NT2/D1 (cell line): ENCODE measurements around the gene MMS19.

Experiments used
- DNase-seq: peaks from one replicate; pipeline ENCODE4 v3.0.0-alpha.2; 2011; ENCODE audit warnings: low read depth, low spot score
- H3K27me3 ChIP-seq: 2 replicates; pipeline ENCODE4 v1.6.0; 2011; ENCODE audit warnings: mild to moderate bottlenecking; ENCODE audit not compliant: insufficient read length, insufficient read depth
- H3K36me3 ChIP-seq: 2 replicates; pipeline ENCODE4 v1.6.1; 2011; ENCODE audit warnings: mild to moderate bottlenecking, low read length, mixed read lengths; ENCODE audit not compliant: insufficient read depth, insufficient read length
- H3K4me1 ChIP-seq: 2 replicates; pipeline ENCODE4 v1.5.1; 2011; ENCODE audit not compliant: insufficient read depth, insufficient read length
- H3K4me3 ChIP-seq: 2 replicates; pipeline ENCODE4 v1.5.1; 2011; ENCODE audit warnings: low read depth; ENCODE audit not compliant: insufficient read length
- H3K9ac ChIP-seq: 2 replicates; pipeline ENCODE4 v1.6.0; 2011; ENCODE audit warnings: low read depth; ENCODE audit not compliant: insufficient read length
- H3K9me3 ChIP-seq: 2 replicates; pipeline ENCODE4 v1.5.1; 2011; ENCODE audit warnings: mild to moderate bottlenecking, low read length; ENCODE audit not compliant: insufficient read depth
- SUZ12 ChIP-seq: IDR thresholded peaks from 2 replicates; pipeline ENCODE4 v1.6.1; 2011; ENCODE audit not compliant: insufficient read length, insufficient read depth; ENCODE audit errors: extremely low read depth
- YY1 ChIP-seq: IDR thresholded peaks from 2 replicates; pipeline ENCODE4 v1.6.1; 2011; ENCODE audit not compliant: insufficient read length, insufficient read depth
- ZNF274 ChIP-seq: IDR thresholded peaks from 2 replicates; pipeline ENCODE4 v1.6.1; 2011; ENCODE audit warnings: mild to moderate bottlenecking, low read depth, low read length

The MMS19 gene

DNA sequence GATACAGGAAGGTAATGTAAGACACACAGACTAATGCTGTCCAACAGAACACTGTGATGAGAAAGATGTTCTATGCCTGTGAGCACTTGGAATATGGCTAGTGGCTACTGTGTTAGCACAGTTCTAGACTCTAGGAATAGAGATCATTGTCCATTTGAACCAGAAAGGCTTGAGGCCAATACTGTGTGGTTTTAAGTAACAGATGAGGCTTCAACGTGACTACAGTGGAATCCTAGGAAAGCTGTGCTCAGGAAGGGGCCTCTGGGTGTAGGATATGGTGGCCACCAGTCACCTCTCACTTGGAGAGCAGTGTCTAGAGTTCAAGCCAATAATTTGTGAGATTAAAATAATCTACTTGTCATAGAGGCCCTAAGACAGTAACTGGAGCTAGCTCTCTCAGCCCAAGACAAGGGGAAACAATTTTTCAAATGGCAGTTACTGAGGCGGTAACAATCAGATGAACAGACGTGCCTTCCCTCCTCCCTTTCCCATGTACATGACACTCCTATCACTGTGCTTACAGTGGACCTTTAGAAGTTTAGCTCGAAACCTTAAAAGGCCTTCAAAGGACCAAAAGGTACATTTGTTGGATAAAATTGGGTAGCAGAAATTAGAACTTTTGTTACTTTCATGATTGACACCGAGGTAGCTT lies 42.1 kb downstream of the MMS19 start:
- no peak for TF ChIP-seq ZNF274
- no peak for TF ChIP-seq SUZ12
- TF ChIP-seq YY1 = no peak
- H3K36me3 ChIP-seq = peaks cover 95% of the 10 kb centered on the region
- DNase-seq = no peak
- H3K9ac ChIP-seq = no peak overlapping the region
- no peaks in the 10 kb centered on the region for H3K9me3 ChIP-seq
- no peak overlapping the region for H3K4me3 ChIP-seq
- peaks cover 3% of the 10 kb centered on the region for H3K4me1 ChIP-seq
- H3K27me3 ChIP-seq = no peaks in the 10 kb centered on the region

DNA sequence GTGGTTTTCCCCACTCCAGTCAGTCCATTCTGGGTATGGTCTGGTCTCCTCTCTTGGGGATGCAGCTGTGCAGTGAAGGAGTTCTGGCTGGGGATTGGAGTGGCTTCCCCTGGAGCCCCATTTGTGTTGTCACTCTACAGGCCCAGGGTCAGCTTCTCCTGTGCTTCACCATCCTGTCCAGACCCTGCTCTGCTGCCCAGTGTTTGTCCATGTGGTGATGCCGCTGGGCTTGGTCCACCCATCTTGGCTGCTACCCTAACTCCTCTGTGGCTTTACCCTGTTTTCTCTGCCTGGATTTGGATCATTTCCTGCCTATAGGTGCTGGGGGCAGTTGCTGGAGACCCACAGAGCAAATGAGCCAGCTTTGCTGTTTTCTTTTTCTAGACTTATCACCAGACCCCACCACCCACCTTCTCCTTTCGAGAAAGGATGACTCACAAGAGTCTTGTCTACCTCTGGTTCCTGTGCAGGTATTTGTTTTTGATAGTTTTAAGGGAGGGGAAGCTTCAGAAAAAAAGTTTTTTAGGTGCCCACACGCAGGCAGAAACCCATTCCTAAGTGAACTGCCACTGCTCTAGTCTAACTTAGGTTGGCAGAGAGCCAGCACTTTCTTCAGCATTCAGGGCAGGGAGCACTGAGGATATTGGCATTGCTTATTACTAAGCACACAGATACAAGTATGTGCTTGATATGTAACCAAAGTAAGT lies 43.7 kb downstream of the MMS19 start:
- Histone ChIP-seq H3K9ac (no peak overlapping the region), H3K36me3 (peaks cover 88% of the 10 kb centered on the region), H3K27me3 (no peaks in the 10 kb centered on the region), H3K9me3 (no peaks in the 10 kb centered on the region), H3K4me3 (no peak overlapping the region), H3K4me1 (peaks cover 3% of the 10 kb centered on the region)
- no peak for TF ChIP-seq ZNF274
- no peak for TF ChIP-seq YY1
- TF ChIP-seq SUZ12 = no peak
- no peak for DNase-seq

DNA sequence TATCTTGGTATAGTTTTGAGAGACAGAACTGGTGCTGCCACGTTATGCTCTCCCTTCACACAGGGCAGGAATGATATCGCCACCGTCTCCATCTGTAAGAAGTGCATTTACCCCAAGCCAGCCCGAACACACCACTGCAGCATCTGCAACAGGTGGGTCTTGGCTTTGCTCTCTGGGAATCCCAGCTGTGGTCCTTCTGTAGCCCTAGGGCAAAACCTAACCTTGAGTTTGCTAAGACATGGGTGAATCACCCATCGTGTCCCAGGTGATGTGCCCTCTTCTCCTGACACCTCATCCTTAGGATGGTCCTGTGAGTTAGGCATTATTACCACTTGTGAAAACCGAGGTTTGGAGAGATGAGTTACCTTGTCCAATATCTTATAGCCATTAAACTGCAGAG lies 45.9 kb downstream of the MMS19 start:
- Histone ChIP-seq H3K36me3 (peaks cover 80% of the 10 kb centered on the region), H3K27me3 (no peaks in the 10 kb centered on the region), H3K4me1 (peaks cover 3% of the 10 kb centered on the region), H3K9me3 (no peaks in the 10 kb centered on the region), H3K9ac (no peak overlapping the region), H3K4me3 (no peak overlapping the region)
- DNase-seq = no peak
- TF ChIP-seq ZNF274 (no peak), YY1 (no peak), SUZ12 (no peak)

DNA sequence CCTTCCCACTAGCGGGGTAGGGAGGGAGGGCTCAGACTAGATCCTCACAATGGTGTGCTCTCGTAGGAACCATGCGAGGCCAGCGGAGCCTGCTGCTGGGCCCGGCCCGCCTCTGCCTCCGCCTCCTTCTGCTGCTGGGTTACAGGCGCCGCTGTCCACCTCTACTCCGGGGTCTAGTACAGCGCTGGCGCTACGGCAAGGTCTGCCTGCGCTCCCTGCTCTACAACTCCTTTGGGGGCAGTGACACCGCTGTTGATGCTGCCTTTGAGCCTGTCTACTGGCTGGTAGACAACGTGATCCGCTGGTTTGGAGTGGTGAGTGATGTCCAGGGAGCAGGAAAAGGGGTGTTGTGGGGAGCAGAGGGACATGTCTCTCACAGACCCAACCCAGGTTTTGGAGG lies 46.6 kb downstream of the MMS19 start:
- no peaks in the 10 kb centered on the region for H3K27me3 ChIP-seq
- no peak overlapping the region for H3K9ac ChIP-seq
- DNase-seq = no peak
- peaks cover 78% of the 10 kb centered on the region for H3K36me3 ChIP-seq
- H3K4me3 ChIP-seq = no peak overlapping the region
- TF ChIP-seq ZNF274 (no peak), SUZ12 (no peak), YY1 (no peak)
- H3K4me1 ChIP-seq = peaks cover 3% of the 10 kb centered on the region
- H3K9me3 ChIP-seq = no peaks in the 10 kb centered on the region

DNA sequence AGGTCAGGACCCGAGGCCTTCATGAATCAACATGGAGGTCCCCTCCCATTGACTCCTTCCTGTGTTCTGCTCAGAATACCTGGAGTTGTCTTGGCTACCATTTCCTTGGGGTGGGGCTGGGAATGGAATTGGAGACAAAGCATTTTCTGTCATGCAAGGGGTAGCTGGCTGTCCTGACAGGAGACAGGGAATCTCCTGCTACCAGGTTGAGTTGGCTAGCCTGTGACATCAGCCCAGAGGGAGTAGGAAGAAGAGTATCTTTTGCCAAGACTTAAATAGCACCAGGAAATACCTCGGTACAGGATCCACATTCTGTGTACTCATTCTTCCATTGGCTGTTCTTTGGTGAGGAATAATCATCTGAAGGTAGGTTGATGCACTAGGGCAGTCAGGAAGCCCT lies 47.4 kb downstream of the MMS19 start:
- TF ChIP-seq SUZ12 = no peak
- H3K36me3 ChIP-seq = peaks cover 70% of the 10 kb centered on the region
- DNase-seq = no peak

DNA sequence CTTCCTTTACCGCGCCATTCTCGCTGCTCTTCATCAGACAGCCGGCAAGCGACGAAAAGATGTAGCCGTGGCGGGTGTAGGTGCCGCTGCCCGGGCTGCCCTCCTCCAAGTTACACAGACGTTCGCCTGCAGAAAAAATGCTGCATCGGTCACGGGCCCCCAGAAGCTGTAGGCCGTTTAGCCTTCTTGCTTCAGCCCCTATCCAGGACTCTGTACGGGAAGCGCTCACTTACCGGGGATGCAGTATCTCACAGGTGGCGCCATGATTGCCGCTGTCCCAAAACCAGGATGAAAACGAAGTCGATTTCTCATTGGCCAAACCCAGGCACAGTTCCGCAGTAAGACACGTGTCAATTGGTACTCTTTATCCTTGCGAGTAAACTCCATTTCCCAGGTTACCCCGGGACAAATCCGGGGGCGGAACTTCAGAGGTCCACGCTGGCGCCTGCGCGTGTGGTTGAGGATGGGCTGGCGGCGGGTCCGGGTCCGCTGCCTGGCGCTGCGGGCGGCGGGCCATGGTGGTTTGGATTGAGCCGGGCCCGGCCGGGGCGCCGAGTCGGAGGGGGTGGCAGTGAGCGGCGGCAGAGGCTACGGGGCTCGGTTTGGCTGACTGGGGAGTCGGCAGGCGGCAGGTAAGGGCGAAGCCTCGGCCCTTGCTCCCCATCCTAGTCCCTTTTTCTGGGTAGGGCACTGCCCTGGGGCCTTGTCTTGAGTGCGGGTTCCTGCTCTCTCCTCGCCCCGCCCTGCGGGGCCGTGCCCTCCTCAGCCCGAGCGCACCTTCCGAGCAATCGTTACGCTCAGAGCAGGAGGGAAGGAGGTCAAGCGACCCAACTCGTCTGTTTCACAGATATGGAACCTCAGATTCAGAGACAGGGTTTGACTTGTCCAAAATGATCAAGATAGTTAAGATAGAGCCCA lies 52.2 kb downstream of the MMS19 start, which contains the start of the genes EXOSC1 and ZDHHC16:
Gene EXOSC1, minus strand, starts transcription at position 285 of the 918 bp plus-strand sequence. Its CDS starts 21 bp downstream, at position 264.
Gene ZDHHC16, plus strand, starts transcription at position 454 of the 918 bp plus-strand sequence. CDS start 5,501 bp downstream, outside the sequence.
- H3K36me3 ChIP-seq = peaks cover 49% of the 10 kb centered on the region
- H3K9ac ChIP-seq = peak within 1 kb of the TSS; percentile 92
- H3K4me1 ChIP-seq = no peaks in the 10 kb centered on the region
- H3K9me3 ChIP-seq = no peaks in the 10 kb centered on the region
- H3K4me3 ChIP-seq = peak within 1 kb of the TSS; percentile 91
- TF ChIP-seq SUZ12 (no peak), ZNF274 (no peak), YY1 (peak; percentile 76)
- peak; percentile 85 for DNase-seq
- H3K27me3 ChIP-seq = no peaks in the 10 kb centered on the region

More for the DNA sequence above, 47.4 kb downstream of the MMS19 start:
- no peaks in the 10 kb centered on the region for H3K9me3 ChIP-seq
- no peak overlapping the region for H3K9ac ChIP-seq
- H3K4me3 ChIP-seq = no peak overlapping the region
- H3K27me3 ChIP-seq = no peaks in the 10 kb centered on the region
- peaks cover 3% of the 10 kb centered on the region for H3K4me1 ChIP-seq
